ENCODE results near the gene NUSAP1.
A peak's percentile ranks its signal among the peaks of the same experiment; 100 is the strongest.
"Not testable (repeated sequence)": the region's sequence is repeated elsewhere in the genome, so short reads cannot be mapped to it uniquely, and the experiment has no call there.

The NUSAP1 gene

GRCh38 chr15:41292521-41292920 is 40.2 kb upstream of the NUSAP1 start:
- Histone ChIP-seq H3K4me3 (ENCODE audit: low read depth, low read length) (no peak overlapping the region), H3K27ac (ENCODE audit: low read depth, low read length) (peak overlapping the region; percentile 29), H3K4me1 (ENCODE audit: control insufficient read depth, insufficient read depth, low read length) (no peaks in the 10 kb centered on the region), H3K9me3 (ENCODE audit: control insufficient read depth, insufficient read depth, low read length) (no peaks in the 10 kb centered on the region), H3K36me3 (ENCODE audit: control insufficient read depth, insufficient read depth, low read length) (peaks cover 88% of the 10 kb centered on the region), H3K9ac (ENCODE audit: low read depth, low read length) (no peak overlapping the region), H3K27me3 (ENCODE audit: control insufficient read depth, insufficient read depth, low read length) (no peaks in the 10 kb centered on the region)

DNA sequence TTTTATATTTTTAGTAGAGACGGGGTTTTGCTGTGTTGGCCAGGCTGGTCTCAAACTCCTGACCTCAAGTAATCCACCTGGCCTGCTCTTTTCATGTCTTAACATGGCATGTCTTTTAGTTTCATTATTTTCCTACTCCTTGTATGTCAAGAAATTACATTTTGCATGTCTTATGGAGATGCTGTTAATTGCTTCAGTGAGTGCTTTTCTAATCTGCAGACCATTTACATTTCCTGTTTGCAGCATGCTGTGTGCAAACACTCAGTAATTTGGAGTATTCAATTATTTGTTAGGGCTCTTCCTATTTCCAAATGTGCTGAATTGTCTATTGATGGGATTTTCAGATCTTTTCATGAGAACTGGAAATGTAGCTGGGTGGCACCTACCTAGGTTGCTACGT is 31.5 kb upstream of the NUSAP1 start:
- peaks cover 56% of the 10 kb centered on the region for H3K36me3 ChIP-seq (ENCODE audit: control insufficient read depth, insufficient read depth, low read length)

DNA sequence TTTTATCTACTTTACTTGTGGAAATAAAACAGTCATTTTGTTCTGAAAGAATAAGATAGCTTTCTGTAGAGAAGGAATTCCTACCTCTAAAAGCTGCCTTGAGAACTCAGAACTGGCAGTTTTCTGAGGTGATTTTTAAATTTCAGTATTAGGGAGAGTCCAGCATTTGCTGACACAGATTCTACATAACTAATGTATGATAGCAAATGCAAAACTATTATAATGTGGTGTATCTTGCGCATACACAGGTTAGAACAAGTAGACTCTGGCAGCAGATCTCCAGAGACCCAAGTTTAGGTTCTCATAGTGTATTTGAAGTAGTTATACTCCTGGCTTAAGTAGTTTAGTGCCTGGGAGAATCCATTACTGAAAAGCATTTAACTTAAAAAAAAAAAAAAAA is 31.1 kb upstream of the NUSAP1 start:
- H3K4me1 ChIP-seq (ENCODE audit: control insufficient read depth, insufficient read depth, low read length): peaks cover 29% of the 10 kb centered on the region

More for the DNA sequence above, 31.5 kb upstream of the NUSAP1 start:
- not testable (repeated sequence) for H3K9me3 ChIP-seq (ENCODE audit: control insufficient read depth, insufficient read depth, low read length); H3K9ac ChIP-seq (ENCODE audit: low read depth, low read length); H3K27me3 ChIP-seq (ENCODE audit: control insufficient read depth, insufficient read depth, low read length); H3K4me3 ChIP-seq (ENCODE audit: low read depth, low read length)
- H3K4me1 ChIP-seq (ENCODE audit: control insufficient read depth, insufficient read depth, low read length): peaks cover 29% of the 10 kb centered on the region
- peak overlapping the region; percentile 40 for H3K27ac ChIP-seq (ENCODE audit: low read depth, low read length)

DNA sequence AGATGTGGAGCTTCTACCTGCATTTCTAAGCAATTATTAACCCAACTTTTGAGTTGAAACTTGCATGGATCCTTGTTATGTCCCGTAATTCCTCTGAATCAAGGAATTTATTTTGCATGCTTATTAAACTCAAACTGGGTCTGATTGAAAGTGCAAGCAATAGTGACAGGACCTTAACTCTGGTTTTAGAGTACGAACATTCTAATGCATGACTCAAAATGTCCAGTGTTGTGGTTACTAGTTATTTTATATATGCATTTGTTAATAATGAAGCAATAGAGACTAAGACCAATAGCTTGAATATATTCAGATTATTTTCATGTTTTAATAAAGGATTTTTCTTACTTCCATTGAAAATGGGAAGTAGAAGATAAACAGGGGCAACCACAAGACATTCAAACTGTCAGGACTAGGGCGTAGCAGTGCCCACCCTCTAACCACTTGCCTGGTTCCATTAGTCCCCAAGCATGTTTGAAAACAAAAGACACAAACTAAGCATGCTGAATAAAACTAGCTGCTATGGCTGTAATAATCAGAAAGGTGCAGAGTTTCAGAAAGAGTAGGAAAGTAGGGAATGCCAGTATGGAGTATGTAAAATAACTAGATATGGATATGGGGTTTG is 28.4 kb upstream of the NUSAP1 start:
- H3K27me3 ChIP-seq (ENCODE audit: control insufficient read depth, insufficient read depth, low read length): no peaks in the 10 kb centered on the region
- H3K4me3 ChIP-seq (ENCODE audit: low read depth, low read length): no peak overlapping the region
- H3K9me3 ChIP-seq (ENCODE audit: control insufficient read depth, insufficient read depth, low read length): no peaks in the 10 kb centered on the region
- peaks cover 29% of the 10 kb centered on the region for H3K4me1 ChIP-seq (ENCODE audit: control insufficient read depth, insufficient read depth, low read length)
- H3K9ac ChIP-seq (ENCODE audit: low read depth, low read length): no peak overlapping the region
- H3K36me3 ChIP-seq (ENCODE audit: control insufficient read depth, insufficient read depth, low read length): peaks cover 51% of the 10 kb centered on the region
- no peak overlapping the region for H3K27ac ChIP-seq (ENCODE audit: low read depth, low read length)

More for the DNA sequence above, 31.1 kb upstream of the NUSAP1 start:
- Histone ChIP-seq H3K9ac (ENCODE audit: low read depth, low read length) (no peak overlapping the region), H3K27ac (ENCODE audit: low read depth, low read length) (peak overlapping the region; percentile 40), H3K9me3 (ENCODE audit: control insufficient read depth, insufficient read depth, low read length) (no peaks in the 10 kb centered on the region), H3K27me3 (ENCODE audit: control insufficient read depth, insufficient read depth, low read length) (no peaks in the 10 kb centered on the region), H3K4me3 (ENCODE audit: low read depth, low read length) (no peak overlapping the region), H3K36me3 (ENCODE audit: control insufficient read depth, insufficient read depth, low read length) (peaks cover 56% of the 10 kb centered on the region)

DNA sequence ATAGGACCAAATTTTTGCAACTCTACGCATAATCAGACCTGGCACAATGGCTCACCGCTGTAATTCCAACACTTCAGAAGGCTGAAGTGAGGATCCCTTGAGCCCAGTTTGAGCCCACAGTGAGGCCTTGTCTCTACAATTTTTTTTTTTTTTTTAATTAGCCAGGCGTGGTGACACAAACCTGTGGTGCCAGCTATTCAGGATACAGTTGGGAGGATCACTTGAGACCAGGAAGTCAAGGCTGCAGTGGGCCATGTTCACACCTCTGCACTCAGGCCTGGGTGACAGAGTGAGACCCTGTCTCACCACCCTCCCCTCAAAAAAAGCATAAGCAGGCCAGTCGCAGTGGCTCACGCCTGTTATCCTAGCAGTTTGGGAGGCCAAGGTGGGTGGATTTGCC is 25.0 kb upstream of the NUSAP1 start:
- H3K27ac ChIP-seq (ENCODE audit: low read depth, low read length): no peak overlapping the region
- peaks cover 54% of the 10 kb centered on the region for H3K36me3 ChIP-seq (ENCODE audit: control insufficient read depth, insufficient read depth, low read length)
- H3K9me3 ChIP-seq (ENCODE audit: control insufficient read depth, insufficient read depth, low read length): no peaks in the 10 kb centered on the region
- H3K9ac ChIP-seq (ENCODE audit: low read depth, low read length): no peak overlapping the region
- H3K4me1 ChIP-seq (ENCODE audit: control insufficient read depth, insufficient read depth, low read length): peaks cover 21% of the 10 kb centered on the region
- no peaks in the 10 kb centered on the region for H3K27me3 ChIP-seq (ENCODE audit: control insufficient read depth, insufficient read depth, low read length)
- H3K4me3 ChIP-seq (ENCODE audit: low read depth, low read length): no peak overlapping the region

DNA sequence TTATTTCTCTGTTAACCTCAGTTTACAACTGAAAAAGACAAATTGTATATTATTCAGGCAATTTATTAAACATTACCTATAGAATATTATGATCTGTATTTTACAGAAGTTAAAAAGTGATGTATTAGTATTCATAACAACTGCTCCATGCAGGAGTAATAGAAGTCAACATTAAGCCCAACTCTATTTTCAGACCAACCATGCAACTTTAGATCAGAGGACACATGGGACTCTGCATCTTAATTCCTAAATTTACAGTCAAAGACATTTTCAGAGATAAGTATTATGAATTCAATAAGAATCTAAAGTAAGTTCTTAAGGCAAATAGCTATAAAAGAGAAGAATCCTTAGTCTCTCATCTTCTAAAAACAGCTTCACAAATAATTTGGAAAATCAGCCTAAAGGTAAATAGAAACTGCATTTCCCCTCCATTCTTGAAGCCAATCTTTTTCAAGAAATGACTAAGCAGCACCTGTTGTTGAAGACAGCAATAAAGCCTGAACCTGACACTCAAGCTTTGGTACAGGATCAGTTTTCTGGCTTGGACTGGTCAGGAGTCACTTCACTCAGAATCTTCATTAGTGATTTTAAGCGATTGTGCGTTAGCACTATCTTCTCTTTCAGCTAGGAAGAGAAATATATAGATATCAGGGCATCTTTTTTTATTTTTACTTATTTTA is 23.3 kb upstream of the NUSAP1 start:
- H3K4me3 ChIP-seq (ENCODE audit: low read depth, low read length): no peak overlapping the region
- H3K9ac ChIP-seq (ENCODE audit: low read depth, low read length): no peak overlapping the region
- no peaks in the 10 kb centered on the region for H3K27me3 ChIP-seq (ENCODE audit: control insufficient read depth, insufficient read depth, low read length)
- H3K27ac ChIP-seq (ENCODE audit: low read depth, low read length): no peak overlapping the region
- H3K36me3 ChIP-seq (ENCODE audit: control insufficient read depth, insufficient read depth, low read length): peaks cover 62% of the 10 kb centered on the region
- peaks cover 4% of the 10 kb centered on the region; the same call in 1 of the 2 replicates for H3K4me1 ChIP-seq (ENCODE audit: control insufficient read depth, insufficient read depth, low read length)
- H3K9me3 ChIP-seq (ENCODE audit: control insufficient read depth, insufficient read depth, low read length): no peaks in the 10 kb centered on the region

GRCh38 chr15:41320805-41321330 is 11.8 kb upstream of the NUSAP1 start:
- not testable (repeated sequence) for H3K9ac ChIP-seq (ENCODE audit: low read depth, low read length); H3K27me3 ChIP-seq (ENCODE audit: control insufficient read depth, insufficient read depth, low read length); H3K4me3 ChIP-seq (ENCODE audit: low read depth, low read length); H3K9me3 ChIP-seq (ENCODE audit: control insufficient read depth, insufficient read depth, low read length); H3K27ac ChIP-seq (ENCODE audit: low read depth, low read length); H3K4me1 ChIP-seq (ENCODE audit: control insufficient read depth, insufficient read depth, low read length)
- peaks cover 37% of the 10 kb centered on the region for H3K36me3 ChIP-seq (ENCODE audit: control insufficient read depth, insufficient read depth, low read length)

DNA sequence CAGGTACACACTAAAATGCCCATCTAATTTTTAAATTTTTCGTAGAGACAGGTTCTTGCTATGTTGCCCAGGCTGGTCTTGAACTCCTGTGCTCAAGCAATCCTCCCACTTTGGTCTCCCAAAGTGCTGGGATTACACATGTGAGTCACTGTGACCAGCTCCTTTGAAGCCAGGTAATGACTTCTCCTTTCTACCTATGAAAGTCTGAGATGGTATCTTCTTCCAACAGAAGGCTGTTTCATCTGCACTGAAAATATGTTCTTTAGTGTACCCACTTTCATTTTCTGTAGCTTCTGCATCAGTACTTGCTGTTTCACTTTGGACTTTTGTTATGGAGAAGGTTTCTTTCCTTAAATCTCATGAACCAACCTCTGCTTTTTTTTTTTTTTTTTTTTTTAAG is 9.1 kb upstream of the NUSAP1 start:
- no peaks in the 10 kb centered on the region for H3K4me1 ChIP-seq (ENCODE audit: control insufficient read depth, insufficient read depth, low read length)
- H3K9me3 ChIP-seq (ENCODE audit: control insufficient read depth, insufficient read depth, low read length): no peaks in the 10 kb centered on the region; the same call in 1 of the 2 replicates
- H3K9ac ChIP-seq (ENCODE audit: low read depth, low read length): no peak overlapping the region
- no peak overlapping the region for H3K4me3 ChIP-seq (ENCODE audit: low read depth, low read length)
- no peak overlapping the region for H3K27ac ChIP-seq (ENCODE audit: low read depth, low read length)
- no peaks in the 10 kb centered on the region for H3K27me3 ChIP-seq (ENCODE audit: control insufficient read depth, insufficient read depth, low read length)
- peaks cover 33% of the 10 kb centered on the region for H3K36me3 ChIP-seq (ENCODE audit: control insufficient read depth, insufficient read depth, low read length)

- H3K27ac ChIP-seq (ENCODE audit: low read depth, low read length): no peak overlapping the region
- no peaks in the 10 kb centered on the region for H3K9me3 ChIP-seq (ENCODE audit: control insufficient read depth, insufficient read depth, low read length)
- H3K9ac ChIP-seq (ENCODE audit: low read depth, low read length): no peak overlapping the region
- H3K4me3 ChIP-seq (ENCODE audit: low read depth, low read length): peak overlapping the region; percentile 97
- peaks cover 19% of the 10 kb centered on the region for H3K36me3 ChIP-seq (ENCODE audit: control insufficient read depth, insufficient read depth, low read length)
- H3K27me3 ChIP-seq (ENCODE audit: control insufficient read depth, insufficient read depth, low read length): no peaks in the 10 kb centered on the region
- H3K4me1 ChIP-seq (ENCODE audit: control insufficient read depth, insufficient read depth, low read length): 0 out of 2 replicates have a peak, but pooled peaks cover 9% of the 10 kb centered on the region
Observed at GRCh38 chr15:41331281-41331680, 1.4 kb upstream of the NUSAP1 start.

- Histone ChIP-seq H3K27ac (ENCODE audit: low read depth, low read length) (peak overlapping the region; percentile 95), H3K4me3 (ENCODE audit: low read depth, low read length) (peak overlapping the region; percentile 97), H3K9ac (ENCODE audit: low read depth, low read length) (peak overlapping the region; percentile 93), H3K4me1 (ENCODE audit: control insufficient read depth, insufficient read depth, low read length) (0 out of 2 replicates have a peak, but pooled peaks cover 9% of the 10 kb centered on the region), H3K36me3 (ENCODE audit: control insufficient read depth, insufficient read depth, low read length) (peaks cover 14% of the 10 kb centered on the region), H3K27me3 (ENCODE audit: control insufficient read depth, insufficient read depth, low read length) (no peaks in the 10 kb centered on the region), H3K9me3 (ENCODE audit: control insufficient read depth, insufficient read depth, low read length) (no peaks in the 10 kb centered on the region)
Observed at GRCh38 chr15:41331833-41332193, 868 bp upstream of the NUSAP1 start.

DNA sequence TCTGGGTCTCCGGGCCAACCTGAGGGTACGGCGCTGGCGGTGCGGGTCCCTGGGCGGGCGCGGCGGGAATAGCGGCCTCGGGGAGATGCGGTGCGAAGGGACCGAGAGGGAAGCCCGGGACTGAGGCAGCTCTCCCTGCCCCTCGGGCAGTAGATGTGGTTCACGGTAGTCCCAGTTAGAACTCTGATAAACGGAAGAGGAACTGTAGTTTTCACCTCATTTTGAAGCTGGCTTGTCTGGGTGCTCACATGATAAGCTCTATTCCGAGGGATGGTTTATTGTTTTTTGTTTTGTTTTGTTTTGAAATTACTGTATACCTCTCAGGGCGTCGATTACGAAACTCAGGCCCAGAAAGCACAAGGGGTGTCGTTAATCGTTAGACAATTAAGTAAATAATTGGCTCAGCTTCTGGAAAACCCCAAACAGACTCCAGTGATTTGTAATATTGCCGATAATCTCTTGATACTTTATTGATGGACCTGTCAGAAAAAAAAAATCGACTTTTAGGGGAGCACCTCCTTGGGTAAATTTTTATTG is 413 bp downstream of the NUSAP1 start:
- H3K4me1 ChIP-seq (ENCODE audit: control insufficient read depth, insufficient read depth, low read length): 0 out of 2 replicates have a peak, but pooled peaks cover 9% of the 10 kb centered on the region
- H3K27ac ChIP-seq (ENCODE audit: low read depth, low read length): peak overlapping the region; percentile 95
- peak overlapping the region; percentile 80 for H3K9ac ChIP-seq (ENCODE audit: low read depth, low read length)
- peak overlapping the region; percentile 97 for H3K4me3 ChIP-seq (ENCODE audit: low read depth, low read length)
- H3K27me3 ChIP-seq (ENCODE audit: control insufficient read depth, insufficient read depth, low read length): no peaks in the 10 kb centered on the region
- peaks cover 22% of the 10 kb centered on the region for H3K36me3 ChIP-seq (ENCODE audit: control insufficient read depth, insufficient read depth, low read length)
- no peaks in the 10 kb centered on the region for H3K9me3 ChIP-seq (ENCODE audit: control insufficient read depth, insufficient read depth, low read length)

Data from HUES48 (cell line).